ENCODE measurements around the gene KRCC1. TPM values are rescaled to one million over a fixed set of nuclear protein-coding genes. Genes with fewer than 3 reads are reported as not detected.

The KRCC1 gene
- total and polyA plus RNA-seq, 2 experiments from 2014 or later, result 10.3 to 12.5 TPM

GRCh38 chr2:88053296-88053695 is 2.3 kb downstream of the KRCC1 start (continued):
- no peak for TF ChIP-seq ZNF462 (CRISPR knock-in tag; IDR thresholded peaks at IDR 0.05)
- no peak for TF ChIP-seq REST (IDR thresholded peaks at IDR 0.05; ENCODE audit: unreplicated experiment)
- no peak for TF ChIP-seq CTCF (conservative IDR thresholded peaks at IDR 0.05; ENCODE audit: low read depth in 2 of 2)
- no peak for TF ChIP-seq NANOG (IDR thresholded peaks at IDR 0.05; ENCODE audit: borderline replicate concordance)
- TF ChIP-seq ZNF114 (CRISPR knock-in tag; IDR thresholded peaks at IDR 0.05), result no peak
- TF ChIP-seq POLR2AphosphoS5 (IDR thresholded peaks at IDR 0.05; ENCODE audit: low read depth), result no peak
- no peak for TF ChIP-seq STAT1 (IDR thresholded peaks at IDR 0.05; ENCODE audit: unreplicated experiment)

Measured in GM23338 (cell line).